Muscle of arm (tissue), 14 donors: Measurements from ENCODE around the gene GJA3. TPM values are rescaled to one million over a fixed set of nuclear protein-coding genes. Genes with fewer than 3 reads are reported as not detected.

Experiments used
- DNase-seq: peaks from one replicate; pipeline ENCODE4 v3.0.0-alpha.2; 2013
- long read RNA-seq, 11 donors: transcript quantifications; one replicate each; lab custom pipeline, GENCODE V29; 2026
- polyA plus RNA-seq, 12 donors: library from polyadenylated mRNA; unstranded; fragments of 120-200 nt; gene quantifications; one replicate each; pipeline ENCODE4 v1.2.1, GENCODE V29; 2013; ENCODE audit not compliant: insufficient read length in 12 of 12

Gene GJA3
- polyA plus RNA-seq = 1 to 10 TPM in 11 of 12 donors, not detected in 1; 1.8 to 5.6 (median 3.7) TPM
- long read RNA-seq, donor 1 = 0 reads
- long read RNA-seq, donor 2 = 0 reads
- long read RNA-seq, donor 3 = 0 reads
- long read RNA-seq, donor 4 = 0 reads
- long read RNA-seq, donor 5, full-length matches to known transcripts = 6 of 6 reads
- long read RNA-seq, donor 5, partial matches to known transcripts = 0 of 6 reads
- long read RNA-seq, donor 5, other reads (novel, unspliced or antisense) = 0 of 6 reads
- long read RNA-seq, donor 6 = 0 reads
- long read RNA-seq, donor 7 = 0 reads
- long read RNA-seq, donor 8, full-length matches to known transcripts = 6 of 6 reads
- long read RNA-seq, donor 8, partial matches to known transcripts = 0 of 6 reads
- long read RNA-seq, donor 8, other reads (novel, unspliced or antisense) = 0 of 6 reads
- long read RNA-seq, donor 9, full-length matches to known transcripts = 1 of 1 reads
- long read RNA-seq, donor 9, partial matches to known transcripts = 0 of 1 reads
- long read RNA-seq, donor 9, other reads (novel, unspliced or antisense) = 0 of 1 reads
- long read RNA-seq, donor 10, full-length matches to known transcripts = 4 of 4 reads
- long read RNA-seq, donor 10, partial matches to known transcripts = 0 of 4 reads
- long read RNA-seq, donor 10, other reads (novel, unspliced or antisense) = 0 of 4 reads
- long read RNA-seq, donor 11, full-length matches to known transcripts = 1 of 1 reads
- long read RNA-seq, donor 11, partial matches to known transcripts = 0 of 1 reads
- long read RNA-seq, donor 11, other reads (novel, unspliced or antisense) = 0 of 1 reads

- DNase-seq = peak; percentile 25
These were observed at the start of gene GJA3 for GRCh38 chr13:20160306-20161274. TSS of gene GJA3 (minus strand) at chr13:20161052. CDS start at chr13:20143288, 17,764 bp downstream.

- DNase-seq = no peak
These were observed 49.1 kb upstream of the GJA3 start for GRCh38 chr13:20209948-20210347.

GRCh38 chr13:20206698-20207235 lies 45.9 kb upstream of the GJA3 start:
- no peak for DNase-seq

- no peak for DNase-seq
These were observed 45.3 kb upstream of the GJA3 start for GRCh38 chr13:20206065-20206697.

- DNase-seq = no peak
These were observed 37.9 kb upstream of the GJA3 start for GRCh38 chr13:20198781-20199180.

GRCh38 chr13:20197361-20197834 lies 36.5 kb upstream of the GJA3 start:
- peak; percentile 57 for DNase-seq

- DNase-seq = no peak
These were observed 34.9 kb upstream of the GJA3 start for GRCh38 chr13:20195801-20196200.

GRCh38 chr13:20193907-20194631 lies 33.2 kb upstream of the GJA3 start:
- DNase-seq = no peak

- no peak for DNase-seq
These were observed 32.5 kb upstream of the GJA3 start for GRCh38 chr13:20193162-20193906.

- no peak for DNase-seq
These were observed 31.9 kb upstream of the GJA3 start, which contains the start of gene GJB2 for GRCh38 chr13:20192836-20193161. TSS of gene GJB2 (minus strand) at chr13:20192938. CDS start at chr13:20189581, 3,357 bp downstream.

GRCh38 chr13:20192158-20192835 lies 31.4 kb upstream of the GJA3 start:
- no peak for DNase-seq

GRCh38 chr13:20191311-20192157 lies 30.7 kb upstream of the GJA3 start:
- no peak for DNase-seq

GRCh38 chr13:20190481-20191310 lies 29.8 kb upstream of the GJA3 start:
- DNase-seq = no peak

- DNase-seq = no peak
These were observed 29.2 kb upstream of the GJA3 start for GRCh38 chr13:20190076-20190475.

- DNase-seq = no peak
These were observed 28.1 kb upstream of the GJA3 start for GRCh38 chr13:20188667-20189553.

GRCh38 chr13:20186771-20187170 lies 25.9 kb upstream of the GJA3 start:
- DNase-seq = no peak
